Measurements from ENCODE around the gene FAM187B.
"Not testable (repeated sequence)": the region's sequence is repeated elsewhere in the genome, so short reads cannot be mapped to it uniquely, and the experiment has no call there.

The FAM187B gene

DNA sequence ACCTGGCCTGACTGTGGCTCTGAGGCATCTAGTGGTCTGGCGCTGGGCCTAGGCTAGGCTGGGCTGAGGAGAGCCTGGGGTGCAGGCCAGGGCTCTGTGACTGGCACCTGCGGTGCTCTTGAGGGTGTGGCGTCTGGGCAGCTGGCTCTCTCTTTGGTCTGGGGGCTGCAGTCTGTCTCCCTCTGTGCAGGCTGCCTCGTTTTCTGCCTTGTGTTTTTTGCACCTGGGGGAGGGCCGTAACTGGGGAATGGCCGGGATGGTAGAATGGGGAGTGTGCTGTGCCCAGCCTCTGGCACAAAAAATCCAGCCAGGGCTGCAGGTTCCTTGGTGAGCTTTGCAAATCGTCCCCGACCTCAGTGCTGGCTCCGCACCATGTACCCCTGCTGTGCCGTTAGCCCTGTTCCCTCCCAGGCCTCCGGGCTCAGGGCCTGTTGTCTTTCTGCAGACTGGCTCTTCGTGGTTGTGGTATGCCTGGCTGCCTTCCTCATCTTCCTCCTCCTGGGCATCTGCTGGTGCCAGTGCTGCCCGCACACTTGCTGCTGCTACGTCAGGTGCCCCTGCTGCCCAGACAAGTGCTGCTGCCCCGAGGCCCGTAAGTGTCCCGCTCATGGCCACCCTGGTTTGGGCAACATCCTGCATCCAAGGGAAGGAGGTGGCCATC, 33.7 kb upstream of the FAM187B start:
- DNase-seq (ENCODE audit: low spot score), result no peak

DNA sequence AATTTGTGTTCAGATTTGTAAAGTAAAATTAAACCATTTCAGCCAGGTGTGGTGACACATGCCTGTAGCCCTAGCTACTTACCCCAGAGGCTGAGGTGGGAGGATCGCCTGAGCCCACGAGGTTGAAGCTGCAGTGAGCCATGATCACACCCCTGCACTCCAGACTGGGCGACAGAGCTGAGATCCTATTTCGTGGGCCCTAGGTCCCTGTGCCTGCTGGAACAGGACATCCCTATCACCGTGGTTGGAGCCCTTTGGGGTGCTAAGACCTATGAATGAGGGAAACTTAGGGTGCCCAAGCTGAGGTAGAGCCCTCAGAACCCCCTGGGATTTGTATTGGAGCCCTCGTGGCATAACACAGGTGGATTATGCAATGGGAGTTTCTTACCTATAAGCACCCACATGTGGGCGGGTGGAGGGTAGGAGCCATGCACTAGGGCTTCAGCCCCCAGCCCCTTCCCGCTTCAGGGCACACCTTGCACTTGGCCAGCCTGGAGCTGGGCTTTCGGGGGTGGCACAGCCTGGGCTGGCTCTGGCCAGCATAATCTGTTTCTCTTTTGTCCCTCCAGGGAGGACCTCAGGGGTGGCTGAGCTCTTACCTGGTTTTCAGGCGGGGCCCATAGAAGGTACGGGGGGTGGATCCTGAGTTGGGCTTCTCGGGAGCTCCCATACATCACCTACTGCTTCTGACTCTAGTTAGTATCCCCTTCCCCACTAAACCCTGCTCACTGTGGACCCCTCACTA, 33.0 kb upstream of the FAM187B start:
- no peak for DNase-seq (ENCODE audit: low spot score)

DNA sequence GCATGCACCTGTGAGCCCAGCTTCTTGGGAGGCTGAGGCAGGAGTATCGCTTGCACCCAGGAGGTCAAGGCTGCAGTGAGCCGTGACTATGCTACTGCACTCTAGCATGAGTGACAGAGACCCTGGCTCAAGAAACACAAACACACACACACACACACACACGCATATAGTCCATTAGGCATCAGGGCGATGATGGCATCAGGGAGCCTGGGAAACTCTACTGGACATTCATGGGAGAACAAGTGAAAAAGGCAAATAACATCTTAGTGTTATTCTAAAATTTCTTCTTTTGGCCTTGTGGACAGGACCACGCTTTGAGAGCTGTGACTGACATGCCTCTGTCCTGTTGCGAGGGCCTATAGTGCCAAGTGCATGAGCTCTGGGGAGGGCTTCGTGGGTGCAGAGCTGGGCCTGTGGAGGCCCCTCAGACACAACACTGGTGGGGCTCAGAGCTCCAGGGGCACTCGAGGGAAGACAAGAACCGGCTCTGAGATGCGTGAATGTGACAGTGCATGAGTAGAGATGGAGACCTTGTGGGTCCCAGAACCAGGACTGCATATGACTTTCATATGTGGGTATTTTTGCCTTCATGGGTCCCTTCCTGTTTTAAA, 32.3 kb upstream of the FAM187B start:
- DNase-seq (ENCODE audit: low spot score), result no peak

DNA sequence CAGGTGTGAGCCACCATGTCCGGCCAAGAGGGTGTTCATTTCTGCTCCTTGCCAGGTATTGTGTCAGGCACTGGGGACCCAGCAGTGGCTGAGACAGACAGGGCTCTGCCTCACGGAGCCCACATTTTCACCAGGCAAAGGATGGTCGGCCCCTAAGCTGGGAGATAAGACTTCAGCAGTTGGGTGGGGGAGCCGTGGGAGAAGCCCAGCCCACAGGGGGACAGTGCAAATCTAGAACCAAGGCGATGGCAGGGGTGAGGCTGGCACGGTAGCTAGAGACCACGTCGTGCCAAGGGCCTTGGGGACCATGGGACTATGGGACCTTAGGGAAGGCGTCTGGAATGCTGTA, 28.5 kb upstream of the FAM187B start:
- DNase-seq (ENCODE audit: low spot score), result no peak

DNA sequence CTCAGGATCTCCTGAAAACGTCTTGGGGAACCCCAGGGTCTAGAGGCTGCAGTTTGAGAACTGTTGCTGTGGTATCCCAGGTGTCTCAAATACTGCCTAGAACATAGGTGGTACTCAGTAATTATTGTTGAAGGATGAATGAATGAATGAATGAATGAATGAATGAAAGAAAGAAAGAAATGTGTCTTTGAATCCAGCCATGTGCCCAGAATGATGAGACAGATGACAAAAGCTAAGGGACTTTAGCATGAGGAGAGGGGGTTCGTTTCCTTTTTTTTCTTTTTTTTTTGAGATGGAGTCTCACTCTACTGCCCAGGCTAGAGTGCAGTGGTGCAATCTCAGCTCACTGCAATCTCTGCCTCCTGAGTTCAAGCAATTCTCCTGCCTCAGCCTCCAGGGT, 28.0 kb upstream of the FAM187B start:
- no peak for DNase-seq (ENCODE audit: low spot score)

DNA sequence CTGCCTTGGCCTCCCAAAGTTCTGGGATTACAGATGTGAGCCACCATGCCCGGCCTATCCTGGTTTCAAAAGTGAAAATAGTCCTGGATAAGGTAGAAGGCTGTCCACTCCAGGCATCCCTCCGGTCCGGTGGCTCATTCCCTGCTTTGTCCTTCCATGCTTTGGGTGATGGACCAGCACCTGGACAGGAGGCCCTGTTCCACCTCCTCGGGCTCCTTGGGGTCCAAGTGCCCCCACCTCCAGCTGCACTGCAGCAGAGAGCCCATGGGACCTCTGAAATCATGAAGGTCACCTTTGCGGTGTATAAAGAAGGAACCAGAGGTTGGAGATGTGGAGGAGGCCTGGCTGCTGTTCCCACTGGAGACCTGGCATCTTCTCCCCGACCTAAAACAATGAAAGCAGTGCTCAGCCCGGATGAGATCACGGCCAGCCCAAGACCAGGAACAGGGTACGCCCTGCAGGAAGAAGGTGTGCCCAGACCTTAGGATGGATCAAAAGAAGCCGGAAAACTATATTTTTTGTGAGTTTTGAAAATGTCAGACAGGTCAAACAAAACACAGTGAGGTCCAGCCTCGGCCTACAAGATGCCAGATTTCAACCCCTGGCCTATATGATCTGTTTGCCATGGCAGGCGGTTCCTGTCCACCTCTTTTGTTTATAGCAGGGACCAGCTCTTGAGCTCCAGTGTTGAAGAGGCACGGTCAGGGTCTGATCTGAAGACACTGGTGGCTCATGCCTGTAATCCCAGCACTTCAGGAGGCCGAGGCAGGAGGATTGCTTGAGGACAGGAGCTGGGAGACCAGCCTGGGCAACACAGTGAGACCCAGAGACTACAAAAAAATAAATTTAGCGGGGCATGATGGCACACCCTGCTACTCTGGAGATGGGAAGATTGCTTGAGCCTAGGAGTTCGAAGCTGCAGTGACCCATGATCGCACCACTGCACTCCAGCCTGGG, 26.1 kb upstream of the FAM187B start:
- no peak for DNase-seq (ENCODE audit: low spot score)

DNA sequence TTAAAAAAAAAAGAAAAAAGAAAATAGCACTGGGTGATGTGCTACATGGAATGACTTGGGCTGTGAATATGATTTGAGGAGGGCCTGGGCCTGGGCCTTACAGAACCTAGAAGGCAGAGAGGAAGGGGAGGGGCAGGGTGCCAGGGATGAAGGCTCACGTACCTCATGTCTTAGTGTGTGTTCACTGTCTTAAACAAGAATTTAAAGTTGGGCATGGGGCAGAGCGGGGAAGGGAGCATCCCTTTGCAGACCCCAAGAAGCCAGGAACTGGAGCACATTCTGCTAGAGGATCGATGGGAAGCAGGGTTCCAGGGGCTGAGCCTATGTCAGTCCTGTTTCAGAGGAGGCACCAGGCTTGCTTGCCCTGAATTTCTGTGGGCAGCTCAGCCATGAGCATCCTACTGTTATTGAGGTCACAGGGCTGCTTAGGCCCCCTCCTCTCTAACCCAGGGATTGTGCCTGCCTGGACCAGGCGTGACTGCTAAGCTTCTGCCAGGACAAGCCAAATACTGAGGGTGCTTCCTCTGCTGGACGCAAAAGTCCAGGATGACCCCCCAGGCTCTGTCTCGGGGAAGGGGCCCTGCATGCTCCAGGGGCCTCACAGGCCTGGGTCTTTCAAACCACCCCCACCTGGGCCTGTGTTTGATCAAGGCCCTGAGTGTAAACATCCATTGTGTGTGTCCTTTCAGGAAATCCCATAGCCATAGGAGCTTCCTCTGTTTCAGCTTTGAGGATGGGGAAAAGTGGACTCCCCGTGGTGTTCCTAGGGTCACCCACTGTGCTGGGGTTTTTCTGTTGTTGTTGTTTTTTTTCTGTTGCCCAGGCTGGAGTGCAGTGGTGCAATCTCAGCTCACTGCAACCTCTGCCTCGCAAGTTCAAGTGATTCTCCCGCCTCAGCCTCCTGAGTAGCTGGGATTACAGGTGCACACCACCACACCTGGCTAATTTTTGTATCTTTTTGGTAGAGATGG, 25.1 kb upstream of the FAM187B start:
- DNase-seq (ENCODE audit: low spot score), result no peak

DNA sequence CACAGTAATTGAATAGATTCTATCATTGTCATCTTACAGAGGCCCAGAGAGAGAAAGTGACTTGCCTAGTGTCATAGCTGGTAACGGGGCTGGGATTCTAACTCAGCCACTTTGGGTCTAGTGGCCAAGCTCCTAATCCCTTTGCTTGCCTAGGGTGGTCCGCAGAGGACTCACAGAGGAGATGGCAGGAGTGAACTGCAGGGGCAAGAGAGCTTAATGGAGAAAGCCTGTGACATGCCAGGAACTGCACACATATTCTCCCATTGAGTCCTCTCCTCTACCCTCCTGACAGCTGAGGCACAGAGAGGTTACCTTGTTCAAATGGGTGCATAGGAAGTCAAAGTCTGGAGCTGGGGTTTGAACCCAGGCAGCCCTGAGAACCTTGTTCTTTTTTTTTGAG, 22.9 kb upstream of the FAM187B start:
- no peak for DNase-seq (ENCODE audit: low spot score)

DNA sequence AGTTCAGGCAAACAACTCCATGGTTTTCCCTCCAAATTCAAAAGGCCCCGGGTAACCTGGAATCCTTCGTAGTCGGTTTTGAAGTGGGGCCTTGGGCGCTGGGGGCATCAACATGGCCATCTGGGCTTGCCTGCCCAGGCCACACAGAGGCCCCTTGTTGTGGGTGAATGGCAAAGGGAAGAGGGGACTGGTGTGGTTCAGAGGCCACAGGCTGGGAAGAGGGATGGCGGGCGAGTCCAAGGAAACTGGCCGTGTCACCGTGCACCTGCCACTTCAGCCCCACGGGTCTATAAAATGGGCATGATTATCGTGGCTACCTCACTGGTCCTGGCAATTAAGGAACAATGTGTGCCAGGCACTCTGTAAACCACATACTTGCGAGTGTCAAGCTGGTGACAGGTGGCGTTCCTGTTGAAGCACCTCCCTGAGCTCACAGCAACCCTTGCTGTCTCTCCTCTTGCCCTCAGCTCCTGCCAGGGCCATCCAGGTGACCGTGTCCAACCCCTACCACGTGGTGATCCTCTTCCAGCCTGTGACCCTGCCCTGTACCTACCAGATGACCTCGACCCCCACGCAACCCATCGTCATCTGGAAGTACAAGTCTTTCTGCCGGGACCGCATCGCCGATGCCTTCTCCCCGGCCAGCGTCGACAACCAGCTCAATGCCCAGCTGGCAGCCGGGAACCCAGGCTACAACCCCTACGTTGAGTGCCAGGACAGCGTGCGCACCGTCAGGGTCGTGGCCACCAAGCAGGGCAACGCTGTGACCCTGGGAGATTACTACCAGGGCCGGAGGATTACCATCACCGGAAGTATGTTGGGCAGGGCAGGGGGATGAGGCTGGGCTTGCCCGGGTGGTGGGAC, 21.5 kb upstream of the FAM187B start:
- DNase-seq (ENCODE audit: low spot score), result no peak

DNA sequence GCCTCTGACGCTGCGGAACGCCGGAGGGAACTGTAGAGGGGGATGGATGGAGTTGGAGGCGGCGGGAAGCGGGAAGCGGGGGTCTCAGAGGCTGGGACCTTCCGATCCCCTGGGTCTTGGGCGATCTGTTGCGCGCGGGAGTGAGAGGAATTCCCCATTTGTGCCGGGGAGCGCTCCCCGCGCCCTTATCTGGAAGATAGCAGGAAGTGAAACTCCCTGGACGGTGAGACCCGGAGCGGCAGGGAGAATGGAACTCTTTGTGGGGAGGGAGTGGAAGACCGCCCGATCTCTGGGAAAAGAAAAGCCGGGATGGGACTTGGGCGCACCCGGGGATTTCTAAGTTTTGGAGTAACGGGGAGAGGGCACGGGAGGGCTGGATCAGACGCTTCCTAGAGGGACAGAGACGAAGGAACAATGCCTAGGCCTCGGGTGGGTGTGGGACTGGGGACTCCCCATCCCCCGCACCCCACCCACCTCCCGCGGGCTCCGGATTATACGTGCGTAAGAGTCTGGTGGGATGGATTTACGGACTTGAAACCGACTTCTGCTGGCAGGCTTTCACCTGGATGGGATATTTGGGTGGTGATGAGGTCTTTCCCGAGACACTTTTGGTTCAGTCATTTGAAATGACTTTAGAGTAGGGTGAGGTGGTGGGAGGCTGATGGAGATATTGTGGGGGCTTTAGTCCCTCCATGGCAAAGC, 20.8 kb upstream of the FAM187B start:
- DNase-seq (ENCODE audit: low spot score), result no peak

DNA sequence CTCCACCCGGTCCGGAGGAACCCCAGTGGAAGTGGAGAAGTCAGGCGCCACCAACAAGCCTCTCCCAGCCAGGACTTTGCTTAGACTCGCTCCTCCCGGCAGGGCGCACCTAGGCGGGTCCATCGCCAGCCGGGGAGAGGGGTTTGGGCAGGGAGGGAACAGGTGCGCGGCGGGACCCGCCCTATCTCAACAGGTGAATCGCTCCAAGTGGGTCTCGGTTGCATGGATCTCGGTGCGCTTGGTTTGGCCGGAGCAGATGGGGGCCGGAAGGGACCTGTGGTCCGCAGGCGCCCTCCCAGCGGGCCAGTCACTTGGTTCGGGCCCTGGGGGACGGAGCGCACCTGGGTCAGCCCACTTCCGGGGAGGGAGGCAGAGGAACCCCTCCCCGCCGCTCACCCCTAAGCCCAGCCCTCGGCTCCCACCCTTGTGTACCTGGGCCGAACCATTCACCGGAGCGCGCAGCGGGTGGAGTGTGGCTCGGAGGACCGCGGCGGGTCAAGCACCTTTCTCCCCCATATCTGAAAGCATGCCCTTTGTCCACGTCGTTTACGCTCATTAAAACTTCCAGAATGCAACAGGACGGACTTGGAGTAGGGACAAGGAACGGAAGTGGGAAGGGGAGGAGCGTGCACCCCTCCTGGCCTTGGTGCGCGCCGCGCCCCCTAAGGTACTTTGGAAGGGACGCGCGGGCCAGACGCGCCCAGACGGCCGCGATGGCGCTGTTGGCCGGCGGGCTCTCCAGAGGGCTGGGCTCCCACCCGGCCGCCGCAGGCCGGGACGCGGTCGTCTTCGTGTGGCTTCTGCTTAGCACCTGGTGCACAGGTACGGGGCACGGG, 20.0 kb upstream of the FAM187B start, which contains the start of gene LSR:
TSS of gene LSR (plus strand) at position 693 of the 836 bp plus-strand sequence. CDS start at position 714, 21 bp downstream.
- no peak for DNase-seq (ENCODE audit: low spot score)

DNA sequence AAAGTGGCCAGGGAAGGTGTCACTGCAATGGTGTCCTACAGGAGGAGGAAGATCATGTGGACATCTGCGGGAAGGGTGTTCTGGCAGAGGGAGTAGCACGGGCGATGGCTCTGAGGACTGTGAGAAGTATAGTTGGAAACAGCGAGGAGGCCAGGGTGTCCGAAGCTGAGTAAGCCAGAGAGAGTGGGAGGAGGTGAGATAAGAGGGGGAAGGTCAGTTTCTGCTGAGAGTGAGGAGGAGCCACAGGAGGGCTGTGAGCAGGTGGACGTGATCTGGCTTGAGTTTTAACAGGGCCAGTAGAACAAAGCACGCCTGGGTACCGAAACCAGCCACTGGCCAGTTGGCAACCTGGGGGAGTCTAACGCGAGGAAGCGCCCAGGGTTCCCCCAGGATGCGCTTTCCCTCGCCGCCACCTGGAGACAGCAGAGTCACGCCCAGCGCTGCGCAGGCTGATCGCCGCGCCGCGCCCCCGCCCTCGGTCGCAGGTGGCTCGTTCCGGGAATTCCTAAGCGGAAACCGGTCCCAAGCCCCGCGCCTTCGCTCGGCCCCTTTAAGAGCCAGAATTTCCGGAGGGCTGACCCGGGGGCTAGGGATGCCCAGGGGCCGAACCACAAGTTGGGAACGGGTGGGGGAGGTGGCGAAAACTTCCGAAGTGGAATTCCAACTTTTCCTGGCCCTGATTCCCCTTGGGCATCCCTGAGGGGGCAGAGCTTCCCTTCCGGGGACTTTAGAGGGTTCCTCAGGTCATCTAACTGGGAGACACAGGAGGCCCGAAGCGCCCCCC, 19.2 kb upstream of the FAM187B start:
- DNase-seq (ENCODE audit: low spot score), result no peak

DNA sequence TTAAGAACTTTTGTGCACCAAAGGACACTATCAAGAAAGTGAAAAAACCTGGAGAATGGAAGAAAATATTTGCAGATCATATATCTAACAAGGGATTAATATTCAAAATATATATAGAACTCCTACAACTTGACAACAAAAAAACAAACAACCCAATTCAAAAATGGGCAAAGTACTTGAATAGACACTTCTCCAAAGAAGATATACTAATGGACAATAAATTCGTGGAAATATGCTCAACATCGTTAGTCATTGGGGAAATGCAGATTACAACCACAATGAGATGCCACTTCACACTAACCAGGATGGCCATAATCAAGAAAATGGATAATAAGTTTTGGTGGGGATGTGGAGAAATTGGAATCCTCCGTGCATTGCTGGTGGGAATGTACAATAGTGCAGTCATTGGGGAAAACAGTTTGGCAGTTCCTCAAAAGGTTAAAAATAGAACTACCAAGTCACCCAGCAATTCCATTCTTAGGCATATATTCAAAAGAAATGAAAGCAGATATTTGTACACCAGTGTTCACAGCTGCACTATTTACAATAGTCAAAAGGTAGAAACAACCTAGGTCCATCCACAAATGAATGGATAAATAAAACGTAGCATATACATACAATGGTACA, 18.0 kb upstream of the FAM187B start:
- no peak for DNase-seq (ENCODE audit: low spot score)

DNA sequence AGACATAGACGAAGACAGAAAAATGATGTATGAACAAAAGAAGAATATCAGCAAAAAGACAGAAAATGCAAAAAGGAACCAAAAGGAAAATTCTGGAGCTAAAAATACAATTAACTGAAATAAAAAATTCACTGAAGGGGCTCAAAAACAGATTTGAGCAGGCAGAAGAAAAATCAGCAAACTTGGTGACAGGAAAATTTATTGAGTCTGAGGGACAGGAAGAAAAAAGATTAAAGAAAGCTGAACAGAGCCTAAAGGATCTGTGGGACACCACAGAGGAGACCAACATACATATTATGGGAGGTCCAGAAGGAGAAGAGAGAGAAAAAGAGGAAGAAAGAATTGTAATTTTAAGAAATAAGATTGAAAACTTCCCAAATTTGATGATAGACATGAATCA, 12.9 kb upstream of the FAM187B start:
- DNase-seq (ENCODE audit: low spot score), result no peak

DNA sequence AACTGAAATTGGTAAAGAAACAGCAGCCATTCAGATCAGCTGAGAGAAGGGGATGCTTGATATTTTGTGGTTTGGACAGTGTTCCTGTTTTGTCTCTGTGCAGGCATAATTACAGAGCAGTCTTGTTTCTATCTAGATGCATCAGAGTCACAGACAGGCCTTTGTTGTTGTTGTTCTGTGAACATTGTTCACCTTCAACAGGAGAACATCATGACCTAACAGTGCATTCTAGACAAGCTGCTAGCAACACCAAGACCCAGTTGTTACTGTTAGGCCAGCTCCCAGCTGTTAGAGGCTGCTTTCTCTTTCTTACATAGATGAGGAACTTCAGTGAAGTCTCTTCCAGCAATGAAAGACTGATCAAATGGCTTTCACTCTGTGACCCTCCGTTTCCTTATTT, 11.8 kb upstream of the FAM187B start:
- DNase-seq (ENCODE audit: low spot score), result no peak

DNA sequence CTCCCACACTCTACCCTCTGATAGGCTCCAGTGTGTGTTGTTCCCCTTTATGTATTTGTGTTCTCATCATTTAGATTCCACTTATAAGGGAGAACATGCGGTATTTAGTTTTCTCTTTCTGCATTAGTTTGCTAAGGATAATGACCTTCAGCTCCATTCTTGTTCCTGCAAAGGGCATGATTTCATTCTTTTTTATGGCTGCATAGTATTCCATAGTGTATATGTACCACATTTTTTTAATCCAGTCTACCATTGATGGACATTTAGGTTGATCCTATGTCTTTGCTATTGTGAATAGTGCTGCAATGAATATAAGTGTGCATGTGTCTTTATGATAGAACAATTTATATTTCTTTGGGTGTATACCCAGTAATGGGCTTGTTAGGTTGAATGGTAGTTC, 11.1 kb upstream of the FAM187B start:
- not testable (repeated sequence) for DNase-seq (ENCODE audit: low spot score)

Measured in AG08396 (cell line).